ENCODE data around the gene MRPL37.

- TF ChIP-seq CTCF (conservative IDR thresholded peaks at IDR 0.05; ENCODE audit: low read length) (no peak), EZH2phosphoT487 (IDR thresholded peaks at IDR 0.05; ENCODE audit: borderline replicate concordance) (no peak)
These were observed 9.4 kb upstream of the MRPL37 start for GRCh38 chr1:54190526-54190925.

Data from Loucy (cell line).